BLaER1 (cell line): Measurements from ENCODE around the gene GCHFR.

Experiments
- H3K27ac ChIP-seq: shearing (Covaris generic); formaldehyde crosslinking; 2 replicates; pipeline ENCODE4 v1.8.1; 2022
- H3K27me3 ChIP-seq: shearing (Covaris generic); formaldehyde crosslinking; 2 replicates; pipeline ENCODE4 v1.8.1; 2022
- H3K36me3 ChIP-seq: shearing (Covaris generic); formaldehyde crosslinking; 2 replicates; pipeline ENCODE4 v1.8.1; 2022
- H3K4me1 ChIP-seq: shearing (Covaris generic); formaldehyde crosslinking; 2 replicates; pipeline ENCODE4 v1.8.1; 2022
- H3K4me2 ChIP-seq: shearing (Covaris generic); formaldehyde crosslinking; 2 replicates; pipeline ENCODE4 v1.8.1; 2022
- H3K4me3 ChIP-seq: shearing (Covaris generic); formaldehyde crosslinking; 2 replicates; pipeline ENCODE4 v1.8.1; 2022
- H3K9ac ChIP-seq: shearing (Covaris generic); formaldehyde crosslinking; 2 replicates; pipeline ENCODE4 v1.8.1; 2022
- H3K9me3 ChIP-seq: shearing (Covaris generic); formaldehyde crosslinking; 2 replicates; pipeline ENCODE4 v1.8.1; 2022
- H4K20me1 ChIP-seq: shearing (Covaris generic); formaldehyde crosslinking; 2 replicates; pipeline ENCODE4 v1.8.1; 2022
- Cebpa-rat ChIP-seq: shearing (Covaris generic); IDR thresholded peaks from 2 replicates; pipeline ENCODE4 v1.8.1; 2022

The GCHFR gene

GRCh38 chr15:40763801-40764628 lies at the start of gene GCHFR:
GCHFR (plus strand) TSS chr15:40764068; CDS start chr15:40764181, 113 bp downstream.
- peak within 1 kb of the TSS; percentile 78 for H3K4me3 ChIP-seq
- 0 out of 2 replicates have a peak, but pooled peaks cover 11% of the 10 kb centered on the region for H3K36me3 ChIP-seq
- H3K4me2 ChIP-seq = peak within 1 kb of the TSS; percentile 99
- H3K27me3 ChIP-seq = peaks cover 7% of the 10 kb centered on the region; the same call in 1 of the 2 replicates
- TF ChIP-seq Cebpa-rat = no peak
- peaks cover 75% of the 10 kb centered on the region for H3K4me1 ChIP-seq
- H3K27ac ChIP-seq = peak within 1 kb of the TSS; percentile 83
- H4K20me1 ChIP-seq = peaks cover 30% of the 10 kb centered on the region; the same call in 1 of the 2 replicates
- H3K9me3 ChIP-seq = no peaks in the 10 kb centered on the region
- peak within 1 kb of the TSS; percentile 77 for H3K9ac ChIP-seq

GRCh38 chr15:40714144-40714543 lies 49.7 kb upstream of the GCHFR start:
- Histone ChIP-seq H3K27me3 (no peaks in the 10 kb centered on the region), H3K4me3 (no peak overlapping the region), H4K20me1 (no peaks in the 10 kb centered on the region), H3K36me3 (peaks cover 97% of the 10 kb centered on the region), H3K9ac (no peak overlapping the region), H3K9me3 (no peaks in the 10 kb centered on the region), H3K4me2 (no peak overlapping the region), H3K4me1 (peaks cover 6% of the 10 kb centered on the region; the same call in 1 of the 2 replicates), H3K27ac (no peak overlapping the region)
- no peak for TF ChIP-seq Cebpa-rat

- peaks cover 99% of the 10 kb centered on the region for H3K36me3 ChIP-seq
- no peak overlapping the region for H3K4me2 ChIP-seq
- no peak overlapping the region for H3K4me3 ChIP-seq
- no peak for TF ChIP-seq Cebpa-rat
- peaks cover 6% of the 10 kb centered on the region; the same call in 1 of the 2 replicates for H3K4me1 ChIP-seq
- H3K27ac ChIP-seq = no peak overlapping the region
- H3K9me3 ChIP-seq = no peaks in the 10 kb centered on the region
- H3K27me3 ChIP-seq = no peaks in the 10 kb centered on the region
- no peaks in the 10 kb centered on the region for H4K20me1 ChIP-seq
- no peak overlapping the region for H3K9ac ChIP-seq
These were observed 47.7 kb upstream of the GCHFR start for GRCh38 chr15:40716165-40716564.

GRCh38 chr15:40721701-40722100 lies 42.2 kb upstream of the GCHFR start:
- no peaks in the 10 kb centered on the region for H4K20me1 ChIP-seq
- no peaks in the 10 kb centered on the region for H3K9me3 ChIP-seq
- no peak overlapping the region for H3K4me2 ChIP-seq
- H3K9ac ChIP-seq = no peak overlapping the region
- H3K27ac ChIP-seq = no peak overlapping the region
- peaks cover 76% of the 10 kb centered on the region for H3K36me3 ChIP-seq
- no peaks in the 10 kb centered on the region for H3K4me1 ChIP-seq
- TF ChIP-seq Cebpa-rat = no peak
- H3K27me3 ChIP-seq = no peaks in the 10 kb centered on the region
- no peak overlapping the region for H3K4me3 ChIP-seq

- Histone ChIP-seq H3K9me3 (no peaks in the 10 kb centered on the region), H3K27me3 (no peaks in the 10 kb centered on the region), H3K4me1 (no peaks in the 10 kb centered on the region), H3K36me3 (peaks cover 74% of the 10 kb centered on the region), H4K20me1 (no peaks in the 10 kb centered on the region), H3K4me3 (no peak overlapping the region), H3K27ac (no peak overlapping the region), H3K9ac (no peak overlapping the region), H3K4me2 (no peak overlapping the region)
- no peak for TF ChIP-seq Cebpa-rat
These were observed 41.5 kb upstream of the GCHFR start for GRCh38 chr15:40722354-40722753.

GRCh38 chr15:40722934-40723333 lies 40.9 kb upstream of the GCHFR start:
- Histone ChIP-seq H3K27ac (no peak overlapping the region), H3K4me1 (no peaks in the 10 kb centered on the region), H3K9ac (no peak overlapping the region), H3K27me3 (no peaks in the 10 kb centered on the region), H3K36me3 (peaks cover 74% of the 10 kb centered on the region), H4K20me1 (no peaks in the 10 kb centered on the region), H3K4me2 (no peak overlapping the region), H3K9me3 (no peaks in the 10 kb centered on the region), H3K4me3 (no peak overlapping the region)
- no peak for TF ChIP-seq Cebpa-rat

- H3K9me3 ChIP-seq = no peaks in the 10 kb centered on the region
- H3K27ac ChIP-seq = no peak overlapping the region
- H4K20me1 ChIP-seq = no peaks in the 10 kb centered on the region
- TF ChIP-seq Cebpa-rat = no peak
- H3K4me3 ChIP-seq = no peak overlapping the region
- H3K4me2 ChIP-seq = no peak overlapping the region
- no peak overlapping the region for H3K9ac ChIP-seq
- no peaks in the 10 kb centered on the region for H3K27me3 ChIP-seq
- H3K4me1 ChIP-seq = no peaks in the 10 kb centered on the region
- H3K36me3 ChIP-seq = peaks cover 74% of the 10 kb centered on the region
These were observed 39.9 kb upstream of the GCHFR start for GRCh38 chr15:40723919-40724318.

GRCh38 chr15:40731034-40731433 lies 32.8 kb upstream of the GCHFR start:
- Histone ChIP-seq H3K27ac (no peak overlapping the region), H3K4me2 (no peak overlapping the region), H3K4me1 (peaks cover 9% of the 10 kb centered on the region)

GRCh38 chr15:40736575-40736974 lies 27.3 kb upstream of the GCHFR start:
- TF ChIP-seq Cebpa-rat = no peak
- no peaks in the 10 kb centered on the region for H3K9me3 ChIP-seq
- H3K27me3 ChIP-seq = no peaks in the 10 kb centered on the region
- H4K20me1 ChIP-seq = no peaks in the 10 kb centered on the region
- H3K4me3 ChIP-seq = no peak overlapping the region
- peaks cover 100% of the 10 kb centered on the region for H3K36me3 ChIP-seq
- H3K4me2 ChIP-seq = peak overlapping the region; percentile 32; the same call in 1 of the 2 replicates
- peaks cover 17% of the 10 kb centered on the region for H3K4me1 ChIP-seq
- H3K9ac ChIP-seq = no peak overlapping the region
- H3K27ac ChIP-seq = no peak overlapping the region

More at GRCh38 chr15:40731034-40731433, 32.8 kb upstream of the GCHFR start:
- Histone ChIP-seq H3K36me3 (peaks cover 90% of the 10 kb centered on the region), H4K20me1 (no peaks in the 10 kb centered on the region), H3K9me3 (no peaks in the 10 kb centered on the region), H3K4me3 (no peak overlapping the region), H3K27me3 (no peaks in the 10 kb centered on the region), H3K9ac (no peak overlapping the region)
- no peak for TF ChIP-seq Cebpa-rat

GRCh38 chr15:40737048-40737447 lies 26.8 kb upstream of the GCHFR start:
- Histone ChIP-seq H3K4me3 (no peak overlapping the region), H3K4me2 (no peak overlapping the region), H3K27me3 (no peaks in the 10 kb centered on the region), H3K4me1 (peaks cover 17% of the 10 kb centered on the region), H3K27ac (no peak overlapping the region), H3K9ac (no peak overlapping the region), H3K9me3 (no peaks in the 10 kb centered on the region), H4K20me1 (no peaks in the 10 kb centered on the region), H3K36me3 (peaks cover 100% of the 10 kb centered on the region)
- TF ChIP-seq Cebpa-rat = no peak
